Ovary (tissue), 9 donors: Measurements from ENCODE around the gene POLDIP3. TPM values are rescaled to one million over a fixed set of nuclear protein-coding genes. Genes with fewer than 3 reads are reported as not detected.

Source experiments
- DNase-seq, 5 donors: peaks; one replicate each; pipeline ENCODE4 v3.0.0-alpha.2; 2019 to 2020
- H3K27ac ChIP-seq, 2 donors: fragments of 200-600 bp; one replicate each; pipeline versions ENCODE4 v1.5.1 to v1.8.0; 2019 to 2022
- H3K27me3 ChIP-seq: fragments of 200-600 bp; one replicate; pipeline ENCODE4 v1.8.0; 2022
- H3K36me3 ChIP-seq: fragments of 200-600 bp; sonication (generic); one replicate; pipeline ENCODE4 v1.5.1; 2019
- H3K4me1 ChIP-seq: one replicate; pipeline ENCODE4 v1.8.1; 2013; ENCODE audit warnings: mild to moderate bottlenecking, moderate library complexity; ENCODE audit not compliant: insufficient read depth
- H3K4me3 ChIP-seq: fragments of 200-600 bp; sonication (generic); one replicate; pipeline ENCODE4 v1.5.1; 2017
- H3K9me3 ChIP-seq, 2 donors: fragments of 200-600 bp in 1 of 2; sonication (generic) in 1 of 2; one replicate each; pipeline versions ENCODE4 v1.5.1 to v1.8.1; 2013 to 2019; ENCODE audit warnings: mild to moderate bottlenecking in 1 of 2, moderate library complexity in 1 of 2
- CTCF ChIP-seq, 3 donors: fragments of 450-650 bp in 2 of 3; fragments of 200-600 bp in 1 of 3; IDR thresholded peaks; one replicate each; pipeline versions ENCODE4 v1.5.1 to v1.8.0; 2016 to 2022; ENCODE audit warnings: antibody characterized with exemption in 3 of 3, mild to moderate bottlenecking in 1 of 3
- EP300 ChIP-seq: sonication (generic); formaldehyde crosslinking; IDR thresholded peaks from one replicate; pipeline ENCODE4 v1.6.1; 2017; ENCODE audit warnings: antibody characterized with exemption
- POLR2A ChIP-seq: fragments of 450-650 bp; IDR thresholded peaks from one replicate; pipeline ENCODE4 v1.6.1; 2017; ENCODE audit warnings: antibody characterized with exemption, mild to moderate bottlenecking, moderate library complexity
- WGBS, 3 donors: extraction: QIAGEN DNeasy Blood & Tissue Kit in 1 of 3; methylation state at CpG; one replicate each; pipeline versions ENCODE4 v1.1.5 to v1.1.7; 2013 to 2017; 5-methylcytosine and 5-hydroxymethylcytosine counted together
- intact Hi-C, 4 donors: fragments of 100-400 bp; cut with DNase I; formaldehyde crosslinking; loops; one replicate each; pipeline versions ENCODE4 v1.11.0 to v1.15.1; 2022 to 2023
- polyA plus RNA-seq, 2 donors: library from polyadenylated mRNA; stranded (reverse); fragments of 200-250 nt in 1 of 2; fragments of 350-450 nt in 1 of 2; fragmentation: Illumina TruSeq in 1 of 2; extraction: RNeasy Lipid Tissue Mini Kit (QIAGEN cat#74804) in 1 of 2; gene quantifications; one replicate each; pipeline ENCODE4 v1.2.3, GENCODE V29; 2013 to 2014
- total RNA-seq, 7 donors: library from RNA; depleted of rRNA in 2 of 7; stranded (reverse); fragments of >200 nt in 2 of 7; fragmentation: NEBNext Ultra II Directional in 3 of 7; extraction: Animal tissue kit (Norgen Biotek cat#: 25700) in 3 of 7; gene quantifications; one replicate each; pipeline versions ENCODE4 v1.1.0 to v1.2.4, GENCODE V29; 2016 to 2023
- donor health status: DM: no; HTN: no; CAD: no; lungs with moderate emphysema.
- donor health status: DM: no; HTN: no; CAD: no.
- donor health status: Bipolar disorder and iron deficiency.
- donor health status: DM: yes; HTN: yes; CAD: no.
- donor health status: DM: no; HTN: no; CAD: no.
- donor health status: DM: yes; HTN: yes; CAD: no.

POLDIP3 gene
- total and polyA plus RNA-seq, 9 donors, result 44.0 to 133 (median 103) TPM

GRCh38 chr22:42636506-42636905 lies 21.8 kb upstream of the POLDIP3 start:
- 91 to 96% (median 94%) methylated on average over 17 of the region's 17 CpGs for WGBS, 3 donors
- no peak overlapping the region for H3K4me3 ChIP-seq
- no peak overlapping the region for H3K27ac ChIP-seq
- no peaks in the 10 kb centered on the region for H3K9me3 ChIP-seq
- intact Hi-C loops, result no loop called here
- H3K27me3 ChIP-seq, result no peaks in the 10 kb centered on the region
- no peaks in the 10 kb centered on the region for H3K36me3 ChIP-seq
- DNase-seq, result no peak
- H3K4me1 ChIP-seq, result peaks cover 7% of the 10 kb centered on the region
- TF ChIP-seq EP300 (no peak), POLR2A (no peak), CTCF (IDR thresholded peaks at IDR 0.05) (no peak)

- Histone ChIP-seq H3K9me3 (no peaks in the 10 kb centered on the region), H3K4me1 (peaks cover 6% of the 10 kb centered on the region), H3K27me3 (no peaks in the 10 kb centered on the region), H3K36me3 (no peaks in the 10 kb centered on the region), H3K27ac (no peak overlapping the region), H3K4me3 (no peak overlapping the region)
- no peak for TF ChIP-seq CTCF (IDR thresholded peaks at IDR 0.05)
- TF ChIP-seq POLR2A, result no peak
- TF ChIP-seq EP300, result no peak
- no peak for DNase-seq
- 64 to 85% (median 76%) methylated on average over 3 of the region's 3 CpGs for WGBS, 3 donors
- intact Hi-C loops, result no loop called here
Observed at GRCh38 chr22:42635531-42635930, 20.8 kb upstream of the POLDIP3 start.

- 93 to 94% (median 94%) methylated on average over 9 of the region's 9 CpGs for WGBS, 3 donors
- Histone ChIP-seq H3K36me3 (no peaks in the 10 kb centered on the region), H3K9me3 (no peaks in the 10 kb centered on the region), H3K27me3 (no peaks in the 10 kb centered on the region), H3K4me3 (no peak overlapping the region), H3K4me1 (peaks cover 6% of the 10 kb centered on the region), H3K27ac (no peak overlapping the region)
- intact Hi-C loops, result no loop called here
- no peak for DNase-seq
- no peak for TF ChIP-seq POLR2A
- TF ChIP-seq EP300, result no peak
- TF ChIP-seq CTCF (IDR thresholded peaks at IDR 0.05), result no peak
Observed at GRCh38 chr22:42633013-42633412, 18.3 kb upstream of the POLDIP3 start.

- H3K27ac ChIP-seq, result no peak overlapping the region
- no peak overlapping the region for H3K4me3 ChIP-seq
- no peaks in the 10 kb centered on the region for H3K27me3 ChIP-seq
- intact Hi-C loops, result no loop called here
- TF ChIP-seq POLR2A (no peak), EP300 (no peak), CTCF (IDR thresholded peaks at IDR 0.05) (no peak)
- H3K36me3 ChIP-seq, result no peaks in the 10 kb centered on the region
- WGBS, 3 donors, result 76 to 82% (median 77%) methylated on average over 13 of the region's 13 CpGs
- no peak for DNase-seq
- H3K9me3 ChIP-seq, result no peaks in the 10 kb centered on the region
- H3K4me1 ChIP-seq, result peaks cover 6% of the 10 kb centered on the region
Observed at GRCh38 chr22:42632096-42632495, 17.4 kb upstream of the POLDIP3 start.
